ENCODE results near the gene PIAS4. TPM values are rescaled to one million over a fixed set of nuclear protein-coding genes. Genes with fewer than 3 reads are reported as not detected.
A peak's percentile ranks its signal among the peaks of the same experiment; 100 is the strongest.

PIAS4 gene
- total and polyA plus RNA-seq, 7 donors = 7.2 to 29.9 (median 18.6) TPM

GRCh38 chr19:3983936-3984583, 23.5 kb upstream of the PIAS4 start:
- Histone ChIP-seq H3K4me3 (peak overlapping the region; percentile 70 to 86 (median 82)), H3K9me3 (no peaks in the 10 kb centered on the region), H3K27ac (peak overlapping the region; percentile 92 to 96 (median 94)), H3K27me3 (no peaks in the 10 kb centered on the region), H3K4me1 (peaks cover 0 to 62% (median 49%) of the 10 kb centered on the region in 4 donors), H3K36me3 (peaks cover 51 to 54% (median 53%) of the 10 kb centered on the region in 4 donors)
- 13 to 33% methylated on average over 30 of the region's 30 CpGs for WGBS, 2 donors
- DNase-seq = peak; percentile 71
- intact Hi-C loops (cut with DNase I) = loop anchor here (2.0 to 10.0 kb wide), 2 partner anchors 13 to 531 kb away; partner anchors contain the start of genes DAPK3 and PLIN4
- TF ChIP-seq EP300 (IDR thresholded peaks at IDR 0.05) (no peak), POLR2AphosphoS5 (IDR thresholded peaks at IDR 0.05) (peak in 1 of 4 donors; percentile 20)

GRCh38 chr19:3984584-3984907, 23.0 kb upstream of the PIAS4 start:
- intact Hi-C loops (cut with DNase I) = loop anchor here (2.0 to 10.0 kb wide), 2 partner anchors 14 to 530 kb away; partner anchors contain the start of genes DAPK3 and PLIN4
- Histone ChIP-seq H3K27me3 (no peaks in the 10 kb centered on the region), H3K4me1 (peaks cover 0 to 62% (median 49%) of the 10 kb centered on the region in 4 donors), H3K27ac (peak overlapping the region; percentile 92 to 96 (median 94)), H3K36me3 (peaks cover 46 to 49% (median 48%) of the 10 kb centered on the region in 4 donors), H3K9me3 (no peaks in the 10 kb centered on the region), H3K4me3 (peak overlapping the region; percentile 70 to 86 (median 82))
- no peak for TF ChIP-seq CTCF (IDR thresholded peaks at IDR 0.05)
- no peak for TF ChIP-seq POLR2A (IDR thresholded peaks at IDR 0.05)
- TF ChIP-seq POLR2AphosphoS5 (IDR thresholded peaks at IDR 0.05) = no peak
- no peak for TF ChIP-seq EP300 (IDR thresholded peaks at IDR 0.05)
- no peak for DNase-seq
- WGBS, 2 donors = 0% methylated on average over 10 of the region's 10 CpGs

GRCh38 chr19:3984908-3985642, 22.5 kb upstream of the PIAS4 start, which contains the start of gene EEF2:
EEF2 (minus strand) TSS chr19:3985463; CDS start chr19:3985380, 83 bp downstream.
- 0% methylated on average over 80 of the region's 80 CpGs for WGBS, 2 donors
- Histone ChIP-seq H3K27me3 (no peaks in the 10 kb centered on the region), H3K36me3 (peaks cover 41 to 44% (median 42%) of the 10 kb centered on the region in 4 donors), H3K27ac (peak within 1 kb of the TSS; percentile 92 to 96 (median 94)), H3K4me3 (peak within 1 kb of the TSS; percentile 70 to 86 (median 82)), H3K9me3 (no peaks in the 10 kb centered on the region), H3K4me1 (peaks cover 0 to 62% (median 49%) of the 10 kb centered on the region in 4 donors)
- intact Hi-C loops (cut with DNase I) = loop anchor here (2.0 to 10.0 kb wide), 5 partner anchors 14 to 530 kb away; partner anchors contain the start of genes ANKRD24, DAPK3, MAP2K2 and PLIN4
- TF ChIP-seq CTCF (IDR thresholded peaks at IDR 0.05) (no peak), POLR2A (IDR thresholded peaks at IDR 0.05) (peak; percentile 99), POLR2AphosphoS5 (IDR thresholded peaks at IDR 0.05) (peak; percentile 100), EP300 (IDR thresholded peaks at IDR 0.05) (peak in 2 of 4 donors; percentile 9 to 23)
- DNase-seq = peak; percentile 95

GRCh38 chr19:3985643-3986259, 21.8 kb upstream of the PIAS4 start:
- intact Hi-C loops (cut with DNase I) = loop anchor here (2.0 to 10.0 kb wide), 7 partner anchors 15 to 529 kb away; partner anchors contain the start of genes ANKRD24, DAPK3, MAP2K2 and PLIN4
- 2 to 5% methylated on average over 19 of the region's 19 CpGs for WGBS, 2 donors
- Histone ChIP-seq H3K27me3 (no peaks in the 10 kb centered on the region), H3K36me3 (peaks cover 34 to 37% (median 36%) of the 10 kb centered on the region in 4 donors), H3K27ac (peak overlapping the region; percentile 92 to 96 (median 94)), H3K4me1 (peaks cover 0 to 62% (median 49%) of the 10 kb centered on the region in 4 donors), H3K4me3 (peak overlapping the region; percentile 70 to 86 (median 82)), H3K9me3 (no peaks in the 10 kb centered on the region)
- no peak for DNase-seq
- TF ChIP-seq CTCF (IDR thresholded peaks at IDR 0.05) (no peak), EP300 (IDR thresholded peaks at IDR 0.05) (no peak), POLR2A (IDR thresholded peaks at IDR 0.05) (no peak), POLR2AphosphoS5 (IDR thresholded peaks at IDR 0.05) (no peak)
